Endothelial cell of hepatic sinusoid (primary cell): Measurements from ENCODE around the gene KIAA0586.
"Not testable (repeated sequence)": the region's sequence is repeated elsewhere in the genome, so short reads cannot be mapped to it uniquely, and the experiment has no call there.

Source experiments
- in situ Hi-C: cut with HindIII; loops from 2 replicates; pipeline ENCODE4 v1.10.0; 2017; ENCODE audit warnings: low sequenced_read_pairs

The KIAA0586 gene

DNA sequence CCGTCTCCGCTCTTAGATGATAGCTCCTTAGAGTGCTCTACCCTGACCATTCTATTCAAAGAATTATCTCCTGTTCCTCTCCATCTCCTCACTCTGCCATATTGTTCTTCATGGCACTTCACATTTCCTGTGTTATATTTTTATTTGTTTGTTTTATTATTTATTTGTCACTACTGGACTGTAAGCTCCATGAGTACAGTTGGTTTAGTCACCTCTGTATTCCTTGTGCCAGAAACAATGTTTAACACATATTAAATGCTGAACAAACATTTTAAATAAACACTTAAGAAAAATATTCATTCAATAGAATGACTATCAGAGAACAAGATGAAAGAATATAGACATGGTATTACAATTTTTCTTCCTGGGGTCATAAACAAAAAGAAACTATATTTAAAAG lies 35.6 kb downstream of the KIAA0586 start:
- in situ Hi-C loops = no loop called here

- in situ Hi-C loops = no loop called here
These were observed 37.1 kb downstream of the KIAA0586 start for GRCh38 chr14:58464652-58465051.

- in situ Hi-C loops = no loop called here
These were observed 37.9 kb downstream of the KIAA0586 start for GRCh38 chr14:58465421-58465820.

DNA sequence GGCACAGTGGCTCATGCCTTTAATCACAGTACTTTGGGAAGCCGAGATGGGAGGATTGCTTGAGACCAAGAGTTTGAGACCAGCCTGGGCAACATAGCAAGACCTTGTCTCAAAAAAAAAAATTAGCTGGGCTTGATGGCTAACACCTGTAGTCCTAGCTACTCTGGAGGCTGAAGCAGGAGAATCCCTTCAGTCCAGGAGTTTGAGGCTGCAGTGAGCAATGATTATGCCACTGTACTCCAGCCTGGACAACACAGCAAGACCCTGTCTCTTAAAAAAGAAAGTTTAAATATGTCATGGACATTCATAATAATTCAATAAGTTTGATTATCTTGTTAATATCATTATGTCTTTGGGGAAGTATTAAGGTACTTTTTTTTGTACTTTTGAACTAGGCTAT lies 38.9 kb downstream of the KIAA0586 start:
- in situ Hi-C loops = no loop called here

DNA sequence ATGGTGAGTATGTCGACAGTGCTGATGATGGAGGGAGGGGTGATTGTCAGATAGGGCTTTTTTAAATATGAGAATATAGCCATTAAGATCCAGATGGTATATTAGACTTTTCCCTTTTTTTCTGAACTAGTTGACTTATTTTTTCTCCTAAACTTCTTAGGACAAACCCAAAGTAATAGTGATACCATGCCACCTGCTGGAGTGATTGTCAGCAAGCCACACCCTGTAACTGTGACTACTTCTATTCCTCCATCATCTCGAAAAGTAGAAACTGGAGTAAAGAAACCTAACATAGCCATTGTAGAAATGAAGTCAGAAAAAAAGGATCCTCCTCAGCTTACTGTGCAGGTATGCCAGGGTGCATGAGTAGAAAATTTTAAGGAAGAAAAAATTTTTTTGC lies 40.1 kb downstream of the KIAA0586 start:
- in situ Hi-C loops = no loop called here

DNA sequence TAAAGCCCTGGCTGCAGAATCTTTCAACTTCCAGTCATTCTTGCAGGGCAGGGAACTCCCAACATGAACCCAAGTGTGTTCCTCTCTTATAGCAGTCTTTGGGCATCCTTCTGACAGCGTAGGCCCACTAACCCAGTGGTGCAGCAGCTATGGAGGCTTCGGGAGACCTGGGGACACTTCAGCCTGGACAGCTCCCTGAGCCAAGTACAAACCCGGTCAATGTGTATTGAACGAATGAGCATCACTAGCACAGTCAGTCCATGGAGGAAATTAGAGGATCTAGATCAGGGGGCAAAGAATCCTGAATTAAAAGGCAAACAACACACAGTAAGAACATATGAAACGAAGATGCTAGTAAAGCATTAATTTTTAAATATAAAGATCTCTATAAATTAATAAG lies 41.8 kb downstream of the KIAA0586 start:
- in situ Hi-C loops = no loop called here

DNA sequence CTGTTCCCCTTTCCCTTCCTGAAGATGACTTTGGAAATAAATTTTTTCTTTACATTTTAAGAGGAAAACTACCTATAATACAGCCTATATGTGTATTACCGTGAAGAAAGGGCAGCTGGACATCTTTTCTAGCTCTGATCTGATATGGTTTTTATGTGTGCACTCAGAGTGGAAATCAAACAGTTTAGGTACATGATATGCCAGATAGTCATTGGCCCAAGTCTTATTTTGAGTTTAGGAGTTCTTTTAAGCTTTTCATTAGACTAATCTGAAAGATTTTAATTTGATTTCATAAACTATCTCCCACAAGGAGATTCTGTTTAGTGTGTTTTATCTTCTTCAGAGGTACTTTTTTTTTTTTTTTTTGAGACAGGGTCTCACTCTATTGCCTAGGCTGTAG lies 48.8 kb downstream of the KIAA0586 start:
- in situ Hi-C loops = loop anchor here (5.0 kb wide), 1 partner anchor 61 kb away; no protein-coding TSS in a partner anchor

- in situ Hi-C loops = loop anchor here (5.0 kb wide), 1 partner anchor 60 kb away; no protein-coding TSS in a partner anchor
These were observed 50.1 kb downstream of the KIAA0586 start for GRCh38 chr14:58477653-58478052.

DNA sequence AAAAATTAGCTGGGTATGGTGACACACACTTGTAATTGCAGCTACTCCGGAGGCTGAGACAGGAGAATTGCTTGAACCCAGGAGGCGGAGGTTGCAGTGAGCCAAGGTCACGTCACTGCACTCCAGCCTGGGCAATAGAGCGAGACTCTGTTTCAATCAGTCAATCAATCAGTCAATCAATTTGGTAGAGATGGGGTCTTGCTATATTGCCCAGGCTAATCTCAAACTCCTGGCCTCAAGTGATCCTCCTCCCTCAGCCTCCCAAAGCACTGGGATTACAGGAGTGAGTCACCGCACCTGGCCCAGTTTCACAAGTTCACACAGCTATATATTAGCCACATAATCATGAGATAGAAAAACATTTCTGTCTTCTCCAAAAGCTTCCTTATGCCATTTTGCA lies 50.8 kb downstream of the KIAA0586 start:
- in situ Hi-C loops = loop anchor here (5.0 kb wide), 1 partner anchor 59 kb away; no protein-coding TSS in a partner anchor

DNA sequence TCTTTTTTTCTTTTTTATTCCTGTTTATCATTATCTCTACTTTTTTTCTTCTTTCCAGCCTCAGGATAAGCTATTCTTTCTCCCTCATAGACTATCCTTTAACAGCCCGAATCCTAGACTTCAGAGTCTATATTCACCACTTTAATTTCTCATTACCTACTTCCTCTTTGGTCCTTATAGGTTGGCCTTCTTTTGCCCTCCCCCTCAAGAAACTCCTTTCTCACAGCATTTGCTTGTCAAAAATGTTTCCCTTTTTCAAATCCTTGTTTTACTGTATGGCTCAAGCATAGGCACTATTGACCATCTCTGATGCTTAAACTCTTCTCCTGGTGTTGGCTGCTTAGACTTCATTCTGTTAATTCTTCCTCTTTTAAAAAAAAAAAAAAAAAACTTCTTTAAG lies 52.5 kb downstream of the KIAA0586 start:
- in situ Hi-C loops = loop anchor here (5.0 kb wide), 1 partner anchor 57 kb away; no protein-coding TSS in a partner anchor

DNA sequence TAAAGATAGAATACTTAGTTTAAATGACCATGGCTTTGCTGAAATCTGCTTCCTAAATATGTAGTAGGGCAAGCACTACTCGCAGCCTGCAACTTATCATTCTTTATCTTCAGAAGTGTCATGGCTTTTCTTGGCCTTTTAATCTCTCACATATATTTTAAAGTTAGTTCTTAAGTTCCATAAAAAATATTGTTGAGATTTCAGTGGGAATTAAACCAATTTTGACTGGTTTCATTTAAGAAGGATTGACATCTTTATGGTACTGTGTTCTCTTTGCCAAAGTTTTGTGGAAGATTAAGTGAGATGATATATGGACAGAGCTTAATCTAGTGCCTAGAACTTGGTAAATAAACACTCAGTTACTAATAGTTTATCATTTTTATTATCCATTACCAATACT lies 56.7 kb downstream of the KIAA0586 start:
- in situ Hi-C loops = no loop called here

GRCh38 chr14:58488550-58488949 lies 61.0 kb downstream of the KIAA0586 start:
- in situ Hi-C loops = no loop called here

GRCh38 chr14:58491593-58491992 lies 64.1 kb downstream of the KIAA0586 start:
- in situ Hi-C loops = no loop called here

DNA sequence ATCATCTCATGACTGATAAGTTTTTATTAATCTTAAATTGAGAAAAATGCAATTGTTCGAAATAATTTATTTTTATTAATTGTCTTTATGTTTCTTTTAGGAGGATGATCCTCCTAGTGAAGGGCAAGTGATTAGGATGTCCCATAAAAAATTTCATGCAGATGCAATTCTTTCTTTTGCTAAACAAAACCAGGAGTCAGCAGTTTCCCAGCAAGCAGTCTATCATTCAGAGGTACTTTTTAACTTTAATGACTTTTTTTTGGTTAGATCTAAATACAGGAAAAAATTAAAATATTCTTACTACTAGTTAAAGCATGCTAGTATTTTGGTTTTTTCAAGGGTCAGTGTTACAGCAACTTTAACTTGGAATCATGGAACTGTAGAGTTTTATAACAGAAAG lies 64.5 kb downstream of the KIAA0586 start:
- in situ Hi-C loops = no loop called here

DNA sequence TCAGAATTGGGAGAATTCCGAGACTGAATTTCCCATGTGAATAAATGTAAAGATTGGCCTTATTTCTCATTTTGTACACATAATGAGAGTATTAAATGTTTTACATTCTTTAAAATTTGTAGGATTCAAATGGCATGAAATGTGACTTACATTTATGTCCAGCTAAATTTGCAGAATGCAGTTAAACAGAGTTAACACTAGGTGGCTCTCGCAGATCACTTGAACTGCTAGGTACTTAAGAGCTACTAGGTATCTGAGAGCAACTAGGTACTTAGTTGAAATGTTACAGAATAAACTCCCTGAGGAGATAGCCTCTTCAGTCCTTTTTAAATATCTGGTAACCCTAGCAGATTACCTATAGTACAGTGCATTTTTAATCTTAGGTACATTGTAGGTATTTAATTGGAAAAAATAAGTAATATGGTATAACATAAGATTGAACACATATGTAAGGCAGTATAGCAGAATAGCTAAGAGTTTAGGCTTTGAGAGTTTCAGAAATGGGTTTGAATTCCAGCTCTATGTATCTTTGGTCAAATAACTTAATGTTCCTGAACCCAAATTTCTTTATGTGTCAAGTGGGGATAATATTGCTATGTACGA lies 73.8 kb downstream of the KIAA0586 start:
- in situ Hi-C loops = no loop called here

DNA sequence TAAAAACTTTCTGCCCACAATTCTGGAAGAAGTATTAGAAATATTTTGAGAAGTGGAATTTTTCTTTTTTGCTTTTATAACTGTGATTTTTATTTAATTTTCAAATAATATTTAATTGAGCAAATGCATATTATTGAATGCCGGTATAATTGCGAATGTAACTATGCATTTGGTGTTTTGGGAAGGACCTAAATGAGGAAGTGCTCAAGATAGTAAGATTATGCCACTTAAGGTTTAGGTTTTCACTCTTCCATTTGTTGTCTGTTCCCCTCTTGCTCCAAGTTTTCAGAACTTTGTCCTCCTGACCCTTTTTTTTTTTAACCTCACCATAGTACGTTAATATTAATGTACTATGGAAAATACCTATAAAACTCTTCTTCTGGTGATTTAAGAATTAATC lies 85.8 kb downstream of the KIAA0586 start:
- in situ Hi-C loops = no loop called here

GRCh38 chr14:58517592-58517991 lies 90.1 kb downstream of the KIAA0586 start:
- in situ Hi-C loops = no loop called here

- in situ Hi-C loops = not testable (repeated sequence)
These were observed 98.2 kb downstream of the KIAA0586 start for GRCh38 chr14:58525691-58526090.

DNA sequence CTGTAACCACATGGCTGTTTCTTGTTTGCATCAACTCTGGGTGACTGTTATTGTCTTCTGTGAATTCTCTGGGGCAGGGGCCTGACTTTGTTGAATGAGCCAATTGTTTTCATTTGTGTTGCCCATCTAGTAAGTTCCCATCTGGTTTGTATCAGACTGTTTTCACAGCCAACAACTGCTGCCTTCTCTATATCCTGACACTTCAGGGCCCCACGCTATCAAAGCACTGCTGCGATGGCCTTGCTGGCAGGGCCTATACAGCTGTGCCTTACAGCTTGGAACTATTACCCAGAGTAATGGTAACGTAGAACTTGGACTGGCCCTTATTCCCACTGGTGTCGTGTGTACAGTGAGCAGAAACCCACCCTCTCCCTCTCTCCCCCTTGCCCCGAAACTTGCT lies 105.9 kb downstream of the KIAA0586 start:
- in situ Hi-C loops = no loop called here

DNA sequence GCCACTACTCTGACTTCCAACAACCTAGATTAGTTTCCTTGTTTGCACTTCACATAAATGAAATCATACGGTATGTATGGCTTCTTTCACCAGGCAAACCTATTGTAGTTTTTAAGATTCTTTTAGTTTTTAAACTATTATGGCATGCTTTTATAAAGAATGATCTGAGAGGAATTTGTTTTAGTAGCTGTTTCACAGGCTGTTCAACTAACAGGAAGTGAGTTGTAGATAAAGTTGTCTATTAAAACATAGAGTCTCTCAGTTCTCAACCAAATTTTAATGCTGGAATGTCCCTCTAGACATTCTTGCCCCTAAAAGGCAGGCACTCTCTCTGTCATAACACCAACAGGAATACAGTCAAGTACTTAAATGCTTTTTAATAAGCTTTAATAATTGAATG lies 107.5 kb downstream of the KIAA0586 start:
- in situ Hi-C loops = loop anchor here (5.0 kb wide), 1 partner anchor 58 kb away; no protein-coding TSS in a partner anchor

GRCh38 chr14:58537004-58537403 lies 109.5 kb downstream of the KIAA0586 start:
- in situ Hi-C loops = loop anchor here (5.0 kb wide), 1 partner anchor 60 kb away; no protein-coding TSS in a partner anchor

- in situ Hi-C loops = no loop called here
These were observed 113.5 kb downstream of the KIAA0586 start for GRCh38 chr14:58540749-58541632.
